Gastrocnemius medialis (tissue), 4 donors: Measurements from ENCODE around the gene CERS1.

Experiments used
- CTCF ChIP-seq, 5 experiments: fragments of 450-650 bp in 3 of 5; fragments of 200-600 bp in 2 of 5; sonication (generic) in 2 of 5; IDR thresholded peaks in 4 of 5; conservative IDR thresholded peaks in 1 of 5; 1 replicate in 4 of 5; 2 replicates in 1 of 5; pipeline ENCODE4 v1.5.1; 2016 to 2019; ENCODE audit warnings: antibody characterized with exemption in 5 of 5, mild to moderate bottlenecking in 3 of 5, moderate library complexity in 3 of 5
- POLR2A ChIP-seq, 2 donors: fragments of 450-650 bp; IDR thresholded peaks; one replicate each; pipeline ENCODE4 v1.6.1; 2017; ENCODE audit warnings: antibody characterized with exemption in 2 of 2, mild to moderate bottlenecking in 2 of 2, moderate library complexity in 2 of 2

DNA sequence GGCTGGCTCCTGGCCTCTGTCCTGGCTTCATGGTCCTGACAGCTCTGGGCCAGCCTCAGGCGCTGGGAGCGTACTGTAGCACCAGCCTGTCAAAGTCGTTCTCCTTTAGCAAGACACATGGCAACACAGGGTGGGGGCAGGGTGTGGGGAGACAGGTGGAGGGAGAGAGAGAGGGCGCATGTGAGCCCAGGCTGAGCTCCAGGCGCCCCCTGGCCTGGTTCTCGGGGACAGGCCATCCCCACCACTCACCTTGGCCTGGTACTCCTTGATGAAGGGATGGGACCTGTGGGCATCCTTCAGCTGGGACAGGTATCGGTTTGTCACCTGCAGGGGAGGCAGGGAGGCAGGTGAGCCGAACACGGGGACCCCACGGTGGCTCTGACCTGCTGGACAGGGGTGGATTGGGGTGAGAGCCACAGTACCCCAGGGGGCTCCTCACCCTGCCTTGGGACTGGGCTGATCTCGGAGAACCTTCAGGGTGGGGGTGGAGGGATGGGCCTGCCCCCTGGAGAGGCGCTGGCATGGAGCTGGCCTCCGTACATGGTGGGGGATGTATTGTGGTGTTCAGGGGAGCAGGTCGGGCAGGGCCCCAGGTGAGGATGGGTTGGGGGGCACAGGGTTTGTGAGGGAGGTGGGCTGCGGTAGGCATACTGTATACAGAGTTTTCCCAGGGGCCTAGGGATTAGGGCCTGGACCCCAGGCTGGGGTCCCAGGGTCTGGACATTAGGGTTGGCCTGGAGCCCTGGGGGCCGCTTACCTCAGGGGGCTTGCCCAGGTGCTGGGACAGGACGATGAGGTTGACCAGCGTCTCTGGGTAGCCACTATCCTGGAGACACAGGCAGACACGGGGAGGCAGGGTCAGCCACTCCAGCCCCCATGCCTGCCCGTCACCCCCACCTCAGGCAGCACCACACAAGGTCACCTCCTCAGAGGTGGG, 3.9 kb upstream of the CERS1 start:
- TF ChIP-seq CTCF (IDR thresholded peaks at IDR 0.05 in 4 of 5, conservative IDR thresholded peaks at IDR 0.05 in 1 of 5) (no peak), POLR2A (IDR thresholded peaks at IDR 0.05) (no peak)
